ENCODE data around the gene CACNG4.

The CACNG4 gene

DNA sequence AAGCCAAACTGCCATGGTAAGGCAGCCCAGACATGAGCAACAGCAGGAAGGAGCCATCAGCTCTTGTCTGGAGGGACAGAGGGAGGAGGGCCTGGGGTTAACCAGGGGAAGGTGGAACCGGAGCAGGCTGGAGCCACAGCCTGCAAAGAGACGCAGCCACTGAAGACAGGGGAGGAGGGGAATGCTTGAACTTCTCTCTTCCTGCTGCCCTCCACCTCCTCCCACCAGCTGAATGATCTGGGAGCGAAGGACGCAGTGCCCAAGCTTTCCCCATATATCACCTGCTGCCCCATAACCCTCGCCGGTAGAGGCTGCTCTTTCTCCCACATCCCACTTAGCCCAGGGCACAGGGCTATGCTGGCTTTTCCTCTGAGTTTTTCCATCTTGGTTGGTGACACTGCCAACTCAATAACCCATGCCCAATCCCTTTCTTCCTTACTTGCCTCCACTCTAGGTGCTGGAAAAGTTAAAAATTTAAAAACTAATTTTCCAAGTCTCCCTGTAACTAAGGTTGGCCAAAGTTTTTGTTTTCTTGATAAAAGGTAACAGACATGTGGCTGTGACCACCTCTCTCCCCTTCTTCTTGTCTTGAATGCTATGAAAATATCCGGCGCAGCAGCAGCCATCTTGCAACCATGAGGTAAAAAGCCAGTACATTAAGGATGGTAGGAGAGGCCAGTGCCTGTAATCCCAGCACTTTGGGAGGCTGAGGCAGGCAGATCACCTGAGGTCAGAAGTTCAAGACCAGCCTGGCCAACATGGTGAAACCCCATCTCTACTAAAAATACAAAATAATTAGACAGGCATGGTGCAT, 21.8 kb upstream of the CACNG4 start:
- DNase-seq (ENCODE audit: low read depth, low spot score) = no peak
- H3K4me3 ChIP-seq (ENCODE audit: low read length) = no peak overlapping the region

DNA sequence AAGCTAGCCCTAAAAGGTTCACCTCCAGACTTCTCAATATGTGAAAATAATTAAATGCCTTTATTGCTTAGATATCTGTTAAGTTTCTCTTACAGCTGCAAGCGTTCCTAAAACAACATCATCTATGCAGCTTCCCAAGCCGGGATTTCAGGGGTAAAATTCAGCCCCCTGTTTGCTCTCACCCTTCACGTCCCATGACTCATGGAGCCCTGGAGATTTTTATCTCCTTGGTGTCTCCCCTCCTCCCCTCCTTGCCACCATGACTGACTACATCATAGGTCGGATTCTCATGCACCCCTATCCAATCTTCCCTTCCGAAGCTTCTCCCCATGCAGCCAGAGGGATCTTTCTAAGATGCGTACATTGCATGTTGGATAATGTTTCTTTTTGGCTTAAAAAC, 21.0 kb upstream of the CACNG4 start:
- H3K4me3 ChIP-seq (ENCODE audit: low read length) = no peak overlapping the region
- DNase-seq (ENCODE audit: low read depth, low spot score) = no peak

DNA sequence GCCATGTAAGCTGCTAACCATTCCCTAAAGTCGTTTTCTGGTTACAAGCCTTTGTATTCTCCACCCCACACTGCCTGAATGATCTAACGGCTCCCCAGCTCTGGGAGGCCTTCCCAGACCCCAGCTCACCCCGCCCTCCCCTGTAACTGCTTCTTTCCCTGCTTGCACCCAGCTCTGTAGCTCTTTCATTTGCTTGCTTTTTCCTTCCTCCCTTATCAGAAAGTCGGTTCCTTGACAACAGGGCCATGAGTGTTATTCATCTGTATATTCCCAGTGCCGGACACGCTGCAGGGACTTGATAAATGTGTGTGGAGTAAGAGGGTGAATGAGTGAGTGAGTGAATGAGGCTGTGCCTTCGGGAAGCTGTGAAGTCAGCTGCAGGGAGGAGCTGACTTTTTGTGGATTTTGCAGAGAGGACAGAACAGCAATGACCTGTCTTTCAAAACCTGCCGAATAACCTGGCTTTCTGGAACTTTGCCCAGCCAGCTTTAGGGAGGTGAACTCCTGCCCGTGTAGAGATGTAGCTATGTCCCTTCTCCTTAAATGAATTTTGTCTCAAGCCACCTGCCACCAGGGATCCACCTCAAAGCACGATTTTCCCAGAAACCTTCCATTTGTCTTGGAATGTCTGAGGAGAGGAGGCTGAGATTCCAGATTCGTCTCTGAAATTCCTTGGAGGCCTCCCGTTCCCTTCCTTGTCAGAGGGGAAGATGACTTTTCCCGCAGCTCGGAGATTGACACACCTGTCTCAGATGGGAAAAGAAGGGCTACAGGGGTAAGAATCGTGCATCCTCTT, 20.0 kb upstream of the CACNG4 start:
- DNase-seq (ENCODE audit: low read depth, low spot score) = no peak
- H3K4me3 ChIP-seq (ENCODE audit: low read length) = no peak overlapping the region

DNA sequence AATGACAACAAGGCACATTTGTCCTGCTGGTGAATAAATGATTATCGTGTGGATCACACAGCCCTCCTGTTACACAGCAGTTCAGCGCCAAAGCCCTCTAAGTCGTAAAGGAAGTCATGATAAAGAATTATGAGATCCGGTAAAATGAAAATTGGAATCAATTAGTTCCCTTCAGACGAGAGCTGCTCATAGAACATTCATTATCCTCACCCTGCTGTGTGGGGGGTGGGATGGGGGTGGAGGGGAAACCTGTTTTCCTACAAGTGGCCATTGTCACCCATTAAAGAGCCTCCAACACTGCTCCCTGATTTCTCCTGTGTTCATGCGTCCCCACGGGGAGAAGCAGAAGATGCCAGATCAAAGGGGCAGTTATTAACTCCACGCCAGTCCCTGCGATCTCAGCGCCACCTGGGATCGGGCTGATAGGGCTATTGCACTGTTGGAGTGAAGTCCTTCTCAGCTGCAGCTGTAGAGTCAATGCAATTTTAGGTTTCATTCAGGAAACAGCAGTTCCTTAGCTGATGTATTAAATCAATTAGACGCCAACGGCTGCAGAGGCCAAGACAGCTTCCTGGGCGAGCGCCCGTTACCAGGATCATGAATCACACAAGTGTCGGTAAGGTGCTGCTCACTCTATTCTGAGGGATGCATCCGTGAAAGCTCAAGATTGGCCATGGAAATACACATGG, 19.2 kb upstream of the CACNG4 start:
- H3K4me3 ChIP-seq (ENCODE audit: low read length) = no peak overlapping the region
- DNase-seq (ENCODE audit: low read depth, low spot score) = no peak

DNA sequence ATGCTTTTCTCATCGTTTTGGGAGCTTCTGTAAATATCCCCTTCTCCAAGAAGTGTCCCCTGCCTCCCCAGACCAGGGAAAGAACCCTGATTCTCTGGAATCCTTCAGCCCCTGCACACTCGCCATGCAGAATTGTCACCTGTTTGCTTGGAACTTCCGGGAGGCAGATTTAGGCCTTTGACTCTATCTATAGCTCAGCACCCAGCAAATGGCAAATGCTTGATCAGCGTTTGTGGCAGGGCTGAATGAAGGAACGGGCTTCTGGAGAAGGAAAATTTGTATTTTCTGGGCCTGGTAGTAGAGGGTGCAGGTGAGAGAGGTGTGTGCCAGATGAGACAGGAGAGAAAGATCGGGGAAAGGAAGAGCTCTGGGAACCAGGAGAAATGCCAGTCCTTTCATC, 18.3 kb upstream of the CACNG4 start:
- DNase-seq (ENCODE audit: low read depth, low spot score) = no peak

DNA sequence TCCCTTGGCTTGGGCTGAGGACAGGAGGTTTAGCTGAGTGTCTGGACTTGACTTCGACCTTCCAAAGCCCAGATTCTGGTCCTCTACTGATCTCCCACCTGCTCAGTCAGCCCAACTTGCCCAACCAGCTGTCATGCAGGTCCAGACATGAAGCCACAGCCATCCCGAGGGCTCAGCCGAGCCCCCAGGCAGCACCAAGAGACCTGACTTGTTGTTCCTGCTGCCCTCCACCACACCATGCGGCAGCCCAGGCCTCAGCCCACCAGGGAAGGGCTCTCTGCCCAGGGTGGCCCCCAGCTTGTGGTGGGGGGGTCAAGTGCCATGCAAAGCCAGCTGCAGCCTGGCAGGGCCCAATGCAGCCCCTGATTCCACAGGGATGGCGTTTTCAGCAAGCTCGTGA, 17.2 kb upstream of the CACNG4 start:
- H3K4me3 ChIP-seq (ENCODE audit: low read length) = no peak overlapping the region
- DNase-seq (ENCODE audit: low read depth, low spot score) = no peak

More for the DNA sequence above, 18.3 kb upstream of the CACNG4 start:
- no peak overlapping the region for H3K4me3 ChIP-seq (ENCODE audit: low read length)

DNA sequence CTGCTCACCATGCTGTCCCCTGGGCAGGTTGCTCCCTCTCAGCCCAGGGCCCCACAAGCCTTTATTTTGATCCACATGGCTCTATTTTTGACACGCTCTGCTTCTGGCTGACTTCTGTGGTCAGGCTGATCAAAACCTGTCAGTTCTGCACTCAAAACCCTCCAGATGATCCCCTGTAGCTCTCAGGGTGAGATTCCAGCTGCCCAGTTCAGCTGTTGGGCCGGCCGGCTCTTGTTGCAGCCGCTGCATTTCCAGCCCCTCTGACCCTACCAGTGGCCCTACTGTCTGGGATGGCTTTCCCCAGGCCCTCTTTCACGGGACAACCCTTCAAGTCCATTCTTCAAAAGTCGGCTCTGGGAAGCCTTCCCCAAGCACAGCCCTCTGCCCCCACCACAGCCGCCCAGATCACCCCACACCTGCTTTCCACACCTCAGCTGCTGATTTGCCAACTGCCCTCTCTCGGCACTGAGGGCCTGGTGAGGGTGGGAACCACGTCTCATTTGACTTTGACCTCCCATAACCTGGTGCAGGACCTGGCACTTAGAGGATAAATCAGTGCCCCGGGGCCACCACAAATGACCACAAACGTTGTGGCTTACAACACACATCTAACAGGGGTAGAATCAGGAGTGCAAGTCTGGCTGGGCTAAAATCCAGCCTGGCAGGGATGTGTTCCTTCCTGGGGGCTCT, 16.3 kb upstream of the CACNG4 start:
- no peak for DNase-seq (ENCODE audit: low read depth, low spot score)

DNA sequence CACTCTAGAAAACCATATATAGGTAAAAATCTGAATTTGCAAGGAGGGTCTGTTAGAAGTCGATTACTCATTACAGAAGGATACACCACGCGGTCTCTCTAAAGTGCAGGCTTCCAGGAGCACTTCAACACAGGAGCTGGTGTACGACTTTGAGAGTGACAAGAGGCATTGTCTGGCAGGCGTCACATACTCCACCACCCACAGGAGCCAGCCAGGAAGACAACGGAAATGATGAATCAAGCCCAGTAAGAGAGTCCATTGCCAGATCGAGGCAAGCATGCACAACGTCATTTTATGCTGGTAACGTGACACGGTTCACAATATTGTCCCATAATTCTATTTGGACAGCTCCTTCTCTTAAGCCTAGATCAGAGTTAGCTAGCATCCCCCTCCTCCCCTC, 15.0 kb upstream of the CACNG4 start:
- H3K4me3 ChIP-seq (ENCODE audit: low read length) = no peak overlapping the region
- DNase-seq (ENCODE audit: low read depth, low spot score) = no peak

More for the DNA sequence above, 16.3 kb upstream of the CACNG4 start:
- H3K4me3 ChIP-seq (ENCODE audit: low read length) = no peak overlapping the region

DNA sequence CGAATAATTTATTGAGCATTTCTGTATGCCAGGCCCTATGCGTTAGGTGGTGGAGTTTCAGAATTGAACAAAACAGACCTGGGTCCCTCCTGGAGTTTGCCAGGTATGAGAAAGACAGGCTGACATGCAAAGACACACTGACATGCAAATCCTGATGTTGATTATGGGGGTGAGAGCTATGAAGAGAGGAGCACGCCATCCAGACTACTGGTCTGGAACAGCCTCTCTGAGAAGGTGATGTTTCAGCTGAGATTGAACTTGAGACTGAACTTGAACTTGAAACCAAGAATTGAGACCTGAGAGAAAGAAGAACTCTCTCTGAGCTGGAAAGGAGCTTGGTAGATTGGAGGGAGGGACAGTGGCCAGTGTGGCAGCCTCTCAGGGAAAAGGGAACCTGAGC, 14.2 kb upstream of the CACNG4 start:
- no peak overlapping the region for H3K4me3 ChIP-seq (ENCODE audit: low read length)
- no peak for DNase-seq (ENCODE audit: low read depth, low spot score)

DNA sequence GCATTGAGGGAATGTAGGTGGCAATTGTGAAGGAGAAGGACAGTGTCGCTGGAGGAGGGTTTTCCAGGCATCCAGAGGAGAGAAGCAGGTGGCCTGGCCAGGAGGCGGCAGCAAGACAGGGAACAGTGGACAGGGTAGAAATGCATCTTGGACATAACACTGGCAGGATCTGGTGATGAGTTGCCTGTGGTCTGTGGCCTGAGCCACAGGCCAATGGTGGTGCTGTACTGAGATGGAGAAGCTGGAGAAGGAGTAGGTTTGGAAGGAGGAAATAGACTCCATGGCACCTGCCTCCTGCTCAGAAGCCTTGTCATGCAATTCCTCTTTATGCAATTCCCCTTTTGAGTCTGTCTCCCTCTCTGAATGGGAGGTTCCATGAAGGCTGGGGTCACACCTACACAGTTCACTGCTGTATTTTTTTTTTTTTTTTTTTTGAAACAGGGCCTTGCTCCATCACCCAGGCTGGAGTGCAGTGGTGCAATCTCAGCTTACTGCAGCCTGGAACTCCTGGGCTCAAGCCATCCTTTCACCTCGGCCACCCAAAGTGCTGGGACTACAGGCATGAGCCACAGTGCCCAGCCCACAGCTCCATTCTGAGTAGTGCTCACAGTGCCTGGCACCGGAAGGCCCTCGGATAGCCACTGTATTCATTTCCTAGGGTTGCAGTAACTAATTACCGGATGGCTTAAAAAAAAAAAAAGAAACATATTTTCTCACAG, 13.5 kb upstream of the CACNG4 start:
- DNase-seq (ENCODE audit: low read depth, low spot score) = no peak
- H3K4me3 ChIP-seq (ENCODE audit: low read length) = no peak overlapping the region

DNA sequence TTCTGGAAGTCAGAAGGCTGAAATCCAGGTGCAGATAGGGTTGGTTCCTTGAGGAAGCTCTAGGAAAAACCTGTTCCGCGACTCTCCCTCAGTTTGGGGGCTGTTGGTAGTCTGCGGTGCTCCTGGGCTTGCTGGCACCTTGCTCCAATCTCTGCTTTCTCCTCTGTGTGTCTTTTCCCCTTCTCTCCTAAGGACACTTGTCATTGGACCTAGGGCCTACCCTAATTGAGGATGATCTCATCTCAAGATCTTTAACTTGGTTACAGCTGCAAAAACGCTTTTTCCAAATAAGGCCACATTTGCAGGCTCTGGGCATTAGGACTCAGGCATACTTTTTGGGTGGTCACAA, 12.9 kb upstream of the CACNG4 start:
- H3K4me3 ChIP-seq (ENCODE audit: low read length) = no peak overlapping the region
- DNase-seq (ENCODE audit: low read depth, low spot score) = no peak

DNA sequence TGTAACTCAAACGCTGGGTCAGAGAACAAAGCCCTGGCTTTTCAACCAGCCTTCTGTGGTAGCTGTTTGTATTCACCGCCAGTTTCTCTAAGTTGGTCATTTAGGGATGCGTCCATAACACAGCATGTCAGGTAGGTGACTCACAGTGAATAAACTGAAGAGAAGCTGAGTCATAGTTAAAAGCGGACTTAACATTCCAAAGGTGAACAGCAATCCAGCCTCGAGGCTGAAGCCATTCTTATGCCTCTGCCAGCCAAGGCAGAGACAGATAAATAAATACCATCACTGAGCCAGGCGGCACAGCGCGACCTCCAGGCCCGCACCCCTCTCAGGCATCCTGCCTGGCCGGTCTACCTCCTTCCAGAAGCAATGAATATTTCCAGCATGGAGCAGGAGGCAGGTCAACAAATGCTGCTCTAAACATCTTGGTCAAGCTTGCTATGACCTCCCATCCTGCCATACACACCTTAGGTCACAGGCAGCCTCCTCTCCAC, 12.4 kb upstream of the CACNG4 start:
- H3K4me3 ChIP-seq (ENCODE audit: low read length) = no peak overlapping the region
- DNase-seq (ENCODE audit: low read depth, low spot score) = no peak

DNA sequence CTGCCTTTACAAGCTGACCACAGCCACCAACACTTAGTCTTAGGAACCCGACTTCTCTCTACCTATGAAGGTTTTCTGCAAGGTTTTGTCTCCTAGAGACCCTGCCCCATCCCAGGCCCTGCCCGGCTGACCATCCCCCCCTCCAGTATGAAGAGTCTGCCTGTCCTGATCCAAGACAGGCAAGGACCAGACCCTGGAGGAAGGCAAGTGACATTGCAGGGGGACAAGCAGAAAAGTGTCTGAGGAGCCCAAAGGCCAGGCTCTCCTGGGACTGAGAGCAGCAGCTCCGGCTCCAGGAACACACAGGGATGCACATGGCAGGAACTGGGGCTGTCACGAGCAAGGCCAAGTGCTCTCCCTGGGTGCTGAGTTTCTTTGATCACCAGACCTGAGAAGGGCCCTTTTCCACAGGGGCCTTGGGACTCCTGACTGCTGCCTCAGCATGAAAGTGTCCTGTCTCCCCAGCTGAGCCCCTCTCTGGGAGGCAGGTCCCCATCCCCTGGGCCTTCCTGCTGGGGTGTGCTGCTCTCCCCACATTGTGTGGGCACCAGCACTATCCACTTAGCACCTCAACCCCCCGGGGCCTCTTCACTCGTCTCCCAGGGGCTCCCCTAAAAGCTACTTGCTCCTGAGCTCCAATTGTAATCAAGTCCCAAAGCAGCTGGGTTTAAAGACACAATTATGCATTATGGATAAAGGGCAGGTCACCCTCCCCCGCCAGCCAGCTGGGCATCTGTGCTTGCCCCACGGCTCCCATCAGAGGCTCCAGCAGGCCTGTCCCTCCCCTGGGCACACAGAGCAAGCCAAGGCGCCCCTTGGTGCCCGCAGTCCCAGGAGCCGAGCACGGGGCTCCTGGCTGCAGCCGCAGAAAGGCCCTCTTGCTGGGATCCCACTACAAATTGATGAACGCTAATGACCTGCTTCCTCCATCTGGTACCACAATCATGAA, 11.6 kb upstream of the CACNG4 start:
- DNase-seq (ENCODE audit: low read depth, low spot score) = no peak
- no peak overlapping the region for H3K4me3 ChIP-seq (ENCODE audit: low read length)

DNA sequence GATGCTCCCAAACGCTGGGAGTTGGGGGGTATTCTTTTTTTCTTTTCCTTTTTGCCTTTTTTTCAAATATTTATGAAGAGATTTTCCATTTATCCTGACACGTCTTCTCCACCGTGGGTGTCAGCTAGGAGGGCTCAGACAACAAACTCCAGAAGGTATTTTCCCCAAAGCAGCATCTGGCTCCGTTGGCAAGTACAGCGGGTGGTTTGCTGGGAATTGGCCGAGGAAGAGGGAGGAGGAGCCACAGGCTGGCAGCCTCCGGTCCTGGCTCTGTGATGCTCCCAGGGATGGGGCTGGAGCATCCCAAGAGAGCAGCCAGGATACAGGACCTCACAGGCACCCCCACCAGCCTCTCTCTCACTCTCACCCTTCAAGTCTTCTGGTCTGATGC, 10.9 kb upstream of the CACNG4 start:
- H3K4me3 ChIP-seq (ENCODE audit: low read length) = no peak overlapping the region
- DNase-seq (ENCODE audit: low read depth, low spot score) = no peak

DNA sequence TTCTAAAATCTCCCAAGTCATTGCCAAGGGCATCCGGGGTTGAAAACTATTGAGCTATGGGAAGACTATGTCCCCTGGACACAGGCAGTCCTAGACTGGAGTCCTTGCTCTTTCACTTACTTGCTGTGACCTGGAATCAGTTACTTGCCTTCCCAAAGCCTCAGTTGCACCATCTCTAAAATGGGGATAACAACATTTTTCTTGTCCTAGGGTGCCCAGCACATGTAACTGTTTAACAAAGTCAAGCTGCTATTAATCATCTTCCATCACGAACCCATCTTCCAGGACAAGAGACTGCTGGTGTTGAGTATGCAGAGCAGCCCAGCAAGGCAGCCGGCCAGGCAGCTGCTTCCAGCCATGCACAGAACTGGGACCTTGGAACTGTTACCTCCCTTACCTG, 9.9 kb upstream of the CACNG4 start:
- H3K4me3 ChIP-seq (ENCODE audit: low read length) = no peak overlapping the region
- DNase-seq (ENCODE audit: low read depth, low spot score) = no peak

DNA sequence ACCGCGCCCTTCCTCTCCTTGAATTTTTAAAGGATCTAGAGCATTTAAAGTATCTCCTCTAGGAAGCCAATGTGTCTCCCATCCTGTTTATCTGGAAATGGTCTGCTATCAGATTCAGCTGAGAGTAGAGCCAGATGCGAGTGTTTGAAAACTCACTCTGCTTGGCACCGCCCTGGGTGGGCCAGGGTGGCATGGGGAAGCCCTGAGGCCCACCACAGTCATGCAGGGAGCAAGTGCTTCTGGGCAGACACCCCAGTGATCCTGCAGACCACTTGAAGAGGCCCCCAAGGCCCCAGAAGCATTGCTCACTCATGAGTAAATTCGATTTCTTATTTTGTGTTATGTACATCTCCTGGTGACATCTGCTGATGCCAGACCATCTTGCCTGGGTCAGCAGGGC, 8.7 kb upstream of the CACNG4 start:
- no peak overlapping the region for H3K4me3 ChIP-seq (ENCODE audit: low read length)
- DNase-seq (ENCODE audit: low read depth, low spot score) = no peak

DNA sequence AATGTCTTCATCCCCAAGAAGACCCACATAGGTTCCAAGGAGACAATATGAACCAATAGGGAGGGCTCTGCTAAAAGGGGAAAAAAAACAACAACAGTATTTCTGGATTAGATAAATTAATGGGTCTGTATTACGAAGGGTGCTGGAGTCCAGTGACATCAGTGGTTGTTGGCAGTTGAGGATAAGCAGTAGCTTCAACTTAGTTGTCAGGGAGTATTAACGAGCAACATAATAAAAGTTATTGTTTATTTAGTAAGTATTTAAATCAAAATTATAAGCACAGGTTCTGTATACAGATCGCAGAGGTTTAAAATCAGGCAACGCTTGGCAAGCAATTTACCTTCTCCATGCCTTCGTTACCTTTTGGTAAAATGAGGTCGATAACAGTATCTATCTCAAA, 7.6 kb upstream of the CACNG4 start:
- DNase-seq (ENCODE audit: low read depth, low spot score) = no peak
- H3K4me3 ChIP-seq (ENCODE audit: low read length) = no peak overlapping the region

DNA sequence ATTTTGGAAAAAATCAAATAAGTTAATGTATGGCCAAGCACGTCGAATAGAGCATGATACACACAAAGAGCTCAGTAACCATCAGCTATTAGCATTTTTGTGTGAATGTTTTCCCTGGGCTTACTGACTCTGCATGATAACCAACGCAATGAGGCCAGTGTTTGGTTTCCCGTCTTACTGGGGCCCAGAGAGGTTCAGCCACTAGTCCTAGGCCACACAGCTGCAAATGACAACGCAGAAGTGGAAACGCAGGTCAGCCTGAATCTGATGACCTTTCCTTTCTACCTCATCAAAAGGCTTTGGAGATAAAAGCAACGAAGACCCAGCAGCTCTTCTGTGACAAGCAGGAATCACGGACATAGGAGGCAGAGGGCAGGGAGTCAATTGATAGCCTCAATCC, 7.2 kb upstream of the CACNG4 start:
- H3K4me3 ChIP-seq (ENCODE audit: low read length) = no peak overlapping the region
- no peak for DNase-seq (ENCODE audit: low read depth, low spot score)
